GM19455 (cell line): ENCODE measurements around the gene SLC25A45.

Experiments used
- ATAC-seq: cut with Tn5 transposase; IDR thresholded peaks from one replicate; pipeline ENCODE4 v1.9.1; 2021; ENCODE audit not compliant: unreplicated experiment

The SLC25A45 gene

GRCh38 chr11:65389294-65389980, 7.0 kb upstream of the SLC25A45 start:
- ATAC-seq: no peak

DNA sequence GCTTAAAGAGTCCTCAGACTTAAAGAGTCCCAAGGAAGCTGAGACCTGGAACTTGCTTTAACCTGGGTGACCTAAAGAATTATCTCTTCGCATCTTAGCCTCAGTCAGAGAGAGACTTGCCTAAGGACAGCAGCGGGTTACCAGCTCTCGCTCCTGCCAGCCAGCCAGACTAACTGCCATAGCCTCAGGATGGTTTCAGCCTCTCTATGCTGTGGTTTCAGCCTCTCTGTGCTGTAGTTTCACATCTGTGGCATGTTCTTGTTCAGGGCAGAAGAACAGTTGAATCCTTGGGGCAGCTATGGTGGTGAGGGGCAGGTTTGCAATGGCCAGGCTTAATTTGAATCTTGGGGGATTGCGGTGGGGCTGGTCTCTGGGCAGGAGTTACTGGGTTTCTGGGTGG, 6.3 kb upstream of the SLC25A45 start:
- ATAC-seq: no peak

DNA sequence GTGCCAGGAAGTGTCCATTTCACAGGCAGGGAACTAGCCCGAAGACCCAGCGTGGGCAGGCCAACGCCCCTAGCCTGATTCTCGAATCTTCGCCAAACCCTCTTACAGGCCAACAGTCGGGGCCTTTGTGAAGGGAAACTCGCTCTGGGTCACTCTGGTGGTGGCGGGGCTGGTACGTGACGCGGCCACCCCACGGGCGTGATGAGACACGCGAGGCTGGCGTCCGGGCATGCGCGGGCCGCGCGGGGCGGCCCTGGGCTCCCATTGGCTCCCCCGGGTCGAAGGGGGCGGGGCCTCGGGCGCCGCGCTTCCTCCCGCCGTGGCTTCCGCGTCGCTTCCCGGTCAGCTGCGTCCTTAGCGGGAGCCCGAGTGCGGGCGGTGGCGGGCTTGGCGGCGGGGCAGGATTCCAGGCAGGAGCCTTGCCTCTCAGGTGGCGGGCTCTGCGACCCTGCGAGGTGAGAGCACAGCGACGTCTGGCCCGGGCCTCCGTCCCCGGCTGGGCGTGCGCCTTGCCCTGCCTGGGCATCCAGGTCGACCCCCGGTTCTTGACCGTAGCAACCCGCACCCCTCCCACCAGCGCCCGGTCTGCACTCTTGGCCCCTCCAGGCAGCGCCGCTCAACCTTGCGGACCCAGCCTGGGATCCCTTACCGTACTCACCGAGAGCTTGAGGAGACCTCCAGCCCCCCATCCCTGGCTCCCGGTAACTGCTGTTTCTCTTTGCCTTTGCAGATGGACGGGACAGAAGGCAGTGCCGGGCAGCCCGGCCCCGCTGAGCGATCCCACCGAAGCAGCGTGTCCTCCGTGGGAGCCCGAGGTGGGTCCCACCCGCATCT, 4.1 kb upstream of the SLC25A45 start, which contains the start of gene FRMD8:
FRMD8 (plus strand) TSS at position 331 of the 834 bp plus-strand sequence; CDS start at position 731, 400 bp downstream.
- no peak for ATAC-seq

DNA sequence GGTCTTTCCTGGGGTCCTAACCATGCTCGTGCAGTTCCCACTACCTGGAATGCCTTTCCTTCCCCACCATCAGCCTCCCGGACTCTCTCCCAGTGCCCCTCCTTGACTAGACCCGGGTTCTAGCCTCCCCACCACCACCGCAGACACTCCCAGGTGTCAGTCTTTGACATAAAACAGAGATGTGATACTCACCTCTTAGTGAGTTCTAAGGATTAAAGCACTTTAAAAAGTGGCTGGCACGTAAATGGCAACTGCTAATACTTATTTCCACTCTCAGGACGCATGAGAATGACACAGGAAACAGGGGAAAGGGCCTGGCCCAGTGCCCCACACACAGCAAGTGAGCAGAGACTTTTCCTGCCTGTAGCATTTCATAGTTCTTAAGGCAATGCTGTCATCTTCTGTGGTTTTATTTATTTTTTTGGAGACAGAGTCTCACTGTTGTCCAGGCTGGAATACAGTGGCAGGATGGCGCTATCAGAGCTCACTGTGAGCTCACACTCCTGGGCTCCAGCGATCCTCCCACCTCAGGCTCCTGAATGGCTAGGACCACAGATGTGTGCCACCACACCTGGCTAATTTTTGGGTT, 1.9 kb upstream of the SLC25A45 start:
- ATAC-seq: no peak

DNA sequence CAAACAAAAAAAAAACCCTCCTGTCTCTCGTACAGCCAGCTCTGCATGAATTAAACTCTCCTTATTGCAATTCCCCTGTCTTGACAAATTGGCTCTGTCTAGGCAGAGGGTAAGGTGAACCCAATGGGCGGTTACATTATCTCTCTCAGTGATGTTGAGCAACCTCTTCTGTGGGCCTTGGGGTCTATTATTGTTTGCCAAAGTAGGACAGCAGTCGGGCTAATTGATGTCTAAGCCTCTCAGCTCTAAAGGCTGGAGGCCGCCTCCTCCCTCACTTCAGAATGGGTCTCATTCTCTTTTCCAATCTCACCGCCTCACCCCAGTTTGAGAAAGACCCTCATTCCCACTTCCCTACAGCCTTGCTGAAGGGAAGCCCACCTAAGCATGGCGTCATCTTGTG, 1.3 kb upstream of the SLC25A45 start:
- ATAC-seq: no peak

GRCh38 chr11:65382804-65383368, 440 bp upstream of the SLC25A45 start:
- ATAC-seq: no peak

DNA sequence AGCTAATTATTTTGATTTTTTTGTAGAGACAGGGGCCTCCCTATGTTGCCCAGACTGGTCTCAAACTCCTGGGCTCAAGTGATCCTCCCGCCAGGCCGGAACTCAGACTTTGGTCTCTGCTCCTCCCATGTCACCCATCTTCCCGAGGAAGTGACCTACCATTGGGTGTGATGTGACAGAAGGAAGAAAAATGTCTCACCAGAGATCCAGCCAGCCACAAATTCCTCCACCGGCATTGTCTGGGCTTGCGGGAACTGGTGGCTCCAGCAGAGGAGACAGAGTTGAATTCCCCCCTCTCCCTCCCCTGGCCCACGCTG, 772 bp downstream of the SLC25A45 start:
- no peak for ATAC-seq

DNA sequence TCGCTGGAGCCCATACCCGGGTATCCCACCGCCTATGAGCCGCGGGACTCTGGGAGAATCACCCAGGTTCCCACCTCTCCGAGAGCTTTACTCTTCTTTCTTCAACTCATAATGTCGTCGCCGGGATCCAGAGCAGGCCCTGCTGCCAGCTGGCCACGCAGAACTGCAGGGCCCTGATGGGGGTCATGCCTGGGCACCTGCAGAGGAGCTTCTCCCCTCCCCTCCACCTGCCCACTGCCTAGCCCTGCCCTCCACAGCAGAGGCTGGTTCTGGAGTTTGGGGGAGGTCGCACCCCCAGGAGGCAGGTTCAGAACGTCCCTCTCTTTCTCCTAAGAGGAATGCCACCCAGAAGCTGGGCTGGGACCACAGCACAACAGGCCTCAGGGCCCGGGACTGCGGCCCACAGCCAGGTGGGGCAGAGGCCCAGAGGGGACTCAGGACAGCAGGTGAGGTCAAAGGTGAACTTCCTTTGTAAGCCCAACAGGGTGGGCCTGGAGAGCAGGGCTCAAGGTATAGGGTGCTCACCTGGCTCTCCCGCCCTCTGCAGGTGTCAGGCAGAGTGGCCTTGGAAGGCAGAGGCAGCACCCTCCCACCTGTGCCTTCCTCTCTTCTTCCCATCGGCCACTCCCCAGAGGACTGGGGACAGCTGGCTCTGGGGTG, 1.9 kb downstream of the SLC25A45 start:
- ATAC-seq: no peak

GRCh38 chr11:65379698-65380459, 2.6 kb downstream of the SLC25A45 start:
- ATAC-seq: no peak

DNA sequence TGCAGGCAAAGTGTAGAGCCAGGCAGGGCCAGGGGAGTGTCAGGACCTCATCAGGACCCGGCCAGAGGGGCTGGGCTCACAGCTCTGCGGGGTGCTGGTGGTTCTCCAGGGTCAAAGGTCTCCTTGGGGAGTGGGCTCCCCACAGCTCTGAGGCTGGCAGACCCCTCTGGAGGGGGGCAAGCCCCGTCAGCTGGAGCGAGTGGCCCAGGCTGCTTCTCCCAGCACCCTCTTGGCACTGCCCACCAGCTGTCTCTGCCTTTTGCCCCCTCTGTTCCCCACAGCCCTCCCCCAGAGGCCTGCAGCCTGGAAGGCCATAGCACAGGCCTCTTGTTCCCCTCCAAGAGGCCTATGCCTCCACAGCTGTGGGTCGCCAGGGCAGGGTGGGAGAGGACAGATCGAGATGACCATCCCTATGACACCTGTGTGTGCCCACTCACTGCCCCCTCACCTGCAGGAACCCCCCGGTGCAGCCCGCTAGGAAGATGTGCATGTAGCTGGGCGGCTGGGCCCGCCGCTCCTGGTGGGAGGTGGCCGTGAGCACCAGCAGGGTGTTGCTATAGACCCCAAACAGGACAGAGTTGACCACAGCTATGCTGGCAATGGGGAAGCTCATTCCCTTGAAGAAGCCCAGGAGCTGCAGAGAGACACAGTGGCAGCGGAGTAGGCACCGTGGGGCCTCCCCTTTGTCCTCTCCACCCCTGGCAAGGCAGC, 3.4 kb downstream of the SLC25A45 start:
- ATAC-seq: no peak

DNA sequence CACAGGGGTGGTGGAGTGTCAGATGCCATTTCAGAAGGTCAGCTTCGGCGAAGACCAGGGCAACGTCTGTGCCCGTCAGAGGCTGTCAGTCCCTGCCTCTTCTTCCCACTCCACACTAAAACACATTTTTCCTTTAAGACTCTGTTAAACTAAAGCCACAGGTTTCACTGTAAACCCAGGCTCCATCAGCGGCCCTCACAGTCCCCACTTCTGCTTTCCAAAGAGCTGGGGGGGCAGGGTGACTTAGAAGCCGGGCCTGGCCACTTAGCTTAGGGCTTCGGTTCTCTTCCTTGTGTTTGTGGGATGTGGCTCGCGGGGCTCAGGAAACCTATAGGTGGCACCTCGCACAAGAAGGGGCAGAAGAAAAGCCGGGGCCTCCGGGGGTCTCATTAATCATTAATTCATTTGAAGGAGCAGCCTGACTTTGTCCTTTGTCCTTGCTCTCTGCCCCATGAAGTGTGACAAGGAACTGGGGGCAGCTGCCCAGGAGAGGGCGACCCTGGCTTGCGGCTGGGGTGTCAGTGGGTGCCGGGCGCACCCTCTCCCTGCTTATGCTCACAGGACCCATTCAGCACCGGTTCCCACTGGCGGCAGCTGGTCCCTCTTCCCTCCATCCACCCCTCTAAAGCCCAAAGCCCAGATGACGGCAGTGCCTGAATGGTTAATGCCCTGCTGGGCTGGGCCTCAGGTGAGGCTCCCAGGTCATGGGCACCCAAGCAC, 4.1 kb downstream of the SLC25A45 start:
- no peak for ATAC-seq

- no peak for ATAC-seq
These were observed 4.7 kb downstream of the SLC25A45 start for GRCh38 chr11:65377777-65378176.

- no peak for ATAC-seq
These were observed 5.4 kb downstream of the SLC25A45 start for GRCh38 chr11:65377036-65377435.

- no peak for ATAC-seq
These were observed 6.2 kb downstream of the SLC25A45 start for GRCh38 chr11:65376138-65376713.

GRCh38 chr11:65375012-65375411, 7.4 kb downstream of the SLC25A45 start:
- no peak for ATAC-seq

DNA sequence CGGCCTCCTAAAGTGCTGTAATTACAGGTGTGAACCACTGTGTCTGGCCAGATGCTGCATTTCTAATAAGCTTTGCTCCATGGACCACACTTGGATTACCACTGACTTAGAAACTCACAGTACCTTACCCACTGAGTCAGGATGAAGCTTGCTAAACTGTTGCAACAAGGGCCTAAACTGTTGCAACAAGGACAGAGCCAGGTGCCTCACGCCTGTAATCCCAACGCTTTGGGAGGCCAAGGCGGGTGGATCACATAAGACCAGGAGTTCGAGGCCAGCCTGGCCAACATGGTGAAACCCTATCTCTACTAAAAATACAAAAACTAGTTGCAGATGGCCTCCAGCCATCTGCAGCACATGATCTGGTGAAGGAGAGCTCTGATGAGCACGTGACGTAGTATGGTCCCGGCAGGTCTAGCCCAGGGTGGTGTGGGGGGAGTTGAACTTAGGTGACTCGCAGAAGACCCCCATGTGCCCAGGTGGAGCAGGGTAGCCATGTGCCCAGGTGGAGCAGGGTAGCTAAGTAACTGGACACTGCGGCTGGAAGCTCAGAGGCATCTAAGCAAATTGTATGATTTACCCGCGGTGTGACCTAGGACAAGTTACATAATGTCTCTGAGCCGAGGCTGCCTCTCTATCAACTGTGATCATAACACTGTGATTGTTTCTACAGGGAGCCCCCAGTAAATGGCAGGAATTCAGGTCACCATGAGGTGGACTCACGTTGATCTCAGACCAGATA, 8.4 kb downstream of the SLC25A45 start:
- ATAC-seq: no peak

DNA sequence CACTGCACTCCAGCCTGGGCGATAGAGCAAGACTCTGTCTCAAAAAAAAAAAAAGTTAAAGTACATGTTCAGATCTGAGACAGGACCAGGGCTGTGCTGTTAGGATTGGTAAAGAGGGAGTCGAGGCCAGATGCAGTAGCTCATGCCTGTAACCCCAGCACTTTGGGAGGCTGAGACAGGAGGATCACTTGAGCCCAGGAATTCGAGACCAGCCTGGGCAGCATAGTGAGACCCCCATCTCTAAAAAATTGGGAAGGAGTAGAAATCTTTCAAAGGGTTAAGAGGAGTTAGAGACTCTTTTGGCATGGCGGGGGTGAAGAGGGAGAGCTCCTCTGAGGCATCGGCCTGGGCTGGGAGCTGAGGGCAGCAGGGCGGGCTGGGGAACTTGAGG, 11.8 kb downstream of the SLC25A45 start:
- no peak for ATAC-seq

- ATAC-seq: no peak
These were observed 16.1 kb downstream of the SLC25A45 start for GRCh38 chr11:65366340-65366773.
